Activated naive CD4-positive, alpha-beta T cell treated with Interleukin-2 at 50 U/mL for 16 hours (primary cell): ENCODE results near the gene CRHR2.
"Not testable (repeated sequence)": the region's sequence is repeated elsewhere in the genome, so short reads cannot be mapped to it uniquely, and the experiment has no call there.

Experiments used
- DNase-seq: peaks from one replicate; pipeline ENCODE4 v3.0.0-alpha.2; 2020

The CRHR2 gene

GRCh38 chr7:30682212-30683083 lies at the start of gene CRHR2:
Gene CRHR2 (minus strand): TSS chr7:30682456. CDS start chr7:30682280, 176 bp downstream.
- DNase-seq: peak; percentile 9

GRCh38 chr7:30731581-30731980 lies 49.3 kb upstream of the CRHR2 start:
- no peak for DNase-seq

- DNase-seq: no peak
Observed at GRCh38 chr7:30730996-30731395, 48.7 kb upstream of the CRHR2 start.

- DNase-seq: no peak
Observed at GRCh38 chr7:30730097-30730496, 47.8 kb upstream of the CRHR2 start.

GRCh38 chr7:30729642-30730041 lies 47.4 kb upstream of the CRHR2 start:
- DNase-seq: no peak

- DNase-seq: no peak
Observed at GRCh38 chr7:30728591-30729100, 46.4 kb upstream of the CRHR2 start.

- DNase-seq: peak; percentile 31
Observed at GRCh38 chr7:30727061-30727945, 45.0 kb upstream of the CRHR2 start.

GRCh38 chr7:30726296-30727006 lies 44.2 kb upstream of the CRHR2 start:
- DNase-seq: peak; percentile 18

GRCh38 chr7:30723776-30724175 lies 41.5 kb upstream of the CRHR2 start:
- DNase-seq: no peak

GRCh38 chr7:30722671-30723070 lies 40.4 kb upstream of the CRHR2 start:
- DNase-seq: no peak

- DNase-seq: no peak
Observed at GRCh38 chr7:30722187-30722586, 39.9 kb upstream of the CRHR2 start.

GRCh38 chr7:30721211-30721610 lies 39.0 kb upstream of the CRHR2 start:
- no peak for DNase-seq

- DNase-seq: not testable (repeated sequence)
Observed at GRCh38 chr7:30719434-30719833, 37.2 kb upstream of the CRHR2 start.

- DNase-seq: no peak
Observed at GRCh38 chr7:30717181-30717580, 34.9 kb upstream of the CRHR2 start.

GRCh38 chr7:30714129-30714528 lies 31.9 kb upstream of the CRHR2 start:
- no peak for DNase-seq

- no peak for DNase-seq
Observed at GRCh38 chr7:30713392-30713791, 31.1 kb upstream of the CRHR2 start.

GRCh38 chr7:30710669-30711068 lies 28.4 kb upstream of the CRHR2 start:
- no peak for DNase-seq

GRCh38 chr7:30709549-30709948 lies 27.3 kb upstream of the CRHR2 start:
- DNase-seq: no peak

- DNase-seq: no peak
Observed at GRCh38 chr7:30708983-30709382, 26.7 kb upstream of the CRHR2 start.

- no peak for DNase-seq
Observed at GRCh38 chr7:30708412-30708811, 26.2 kb upstream of the CRHR2 start.

- no peak for DNase-seq
Observed at GRCh38 chr7:30707391-30708357, 25.4 kb upstream of the CRHR2 start.

- DNase-seq: no peak
Observed at GRCh38 chr7:30706908-30707307, 24.7 kb upstream of the CRHR2 start.
